Activated T-cell treated with anti-CD3 and anti-CD28 coated beads, Interleukin-2, amount 50 U/mL, for 24 hours (primary cell): Measurements from ENCODE around the gene MCAT.
"Not testable (repeated sequence)": the region's sequence is repeated elsewhere in the genome, so short reads cannot be mapped to it uniquely, and the experiment has no call there.

Experiments used
- DNase-seq: peaks from one replicate; pipeline ENCODE4 v3.0.0-alpha.2; 2020
- H3K27ac Mint-ChIP-seq: 2 replicates; pipeline ENCODE4 v1.8.0; 2020; ENCODE audit warnings: mild to moderate bottlenecking, mixed read lengths
- H3K27me3 Mint-ChIP-seq: 2 replicates; pipeline ENCODE4 v1.8.0; 2020; ENCODE audit warnings: mixed read lengths
- H3K36me3 Mint-ChIP-seq: 2 replicates; pipeline ENCODE4 v1.8.0; 2020; ENCODE audit warnings: low read depth, mixed read lengths
- H3K4me1 Mint-ChIP-seq: 2 replicates; pipeline ENCODE4 v1.8.0; 2020; ENCODE audit warnings: low read depth, mixed read lengths
- H3K4me3 Mint-ChIP-seq: 2 replicates; pipeline ENCODE4 v1.8.0; 2020; ENCODE audit warnings: mild to moderate bottlenecking, moderate library complexity, mixed read lengths
- H3K9me3 Mint-ChIP-seq: 2 replicates; pipeline ENCODE4 v1.8.0; 2020; ENCODE audit warnings: mixed read lengths

Gene MCAT

DNA sequence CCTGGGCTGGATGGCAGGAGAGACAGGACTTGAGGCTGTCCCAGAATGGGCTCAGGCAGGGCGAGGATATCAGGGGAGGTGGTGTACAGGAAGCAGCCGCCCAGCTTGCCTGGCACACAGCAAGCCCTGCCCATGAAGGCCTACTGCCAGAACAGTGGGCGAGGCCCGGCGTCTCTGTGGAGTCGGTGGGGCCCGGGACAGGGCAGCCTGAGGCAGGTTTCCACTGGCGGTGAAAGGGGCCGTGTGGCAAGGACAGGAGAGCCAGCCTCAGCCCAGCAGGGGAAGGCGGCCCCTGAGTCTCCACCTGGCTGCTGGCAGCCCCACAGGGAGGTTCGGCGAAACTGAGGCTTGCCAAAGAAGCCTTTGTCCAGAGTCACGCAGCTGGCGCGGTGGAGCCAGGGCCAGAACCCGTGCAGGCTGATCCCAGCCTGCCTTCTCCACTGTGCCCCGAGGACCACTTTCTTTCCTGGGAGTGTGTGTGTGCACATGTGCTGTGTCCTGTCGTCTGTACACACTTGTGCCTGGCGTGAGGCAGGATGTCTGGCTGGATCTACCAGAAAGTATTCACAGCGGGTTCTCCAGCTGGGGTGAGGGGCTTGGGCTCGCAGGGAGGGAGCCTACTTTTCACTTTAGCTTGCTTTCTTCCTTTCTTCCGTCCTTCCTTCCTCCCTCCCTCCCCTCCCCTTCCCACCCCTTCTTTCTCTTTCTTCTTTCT lies 9.3 kb upstream of the MCAT start:
- Mint-ChIP-seq H3K4me1 (peaks cover 33% of the 10 kb centered on the region), H3K36me3 (peaks cover 10% of the 10 kb centered on the region), H3K4me3 (peak overlapping the region; percentile 85), H3K27ac (peak overlapping the region; percentile 66), H3K9me3 (no peaks in the 10 kb centered on the region), H3K27me3 (no peaks in the 10 kb centered on the region)
- DNase-seq: peak; percentile 75

DNA sequence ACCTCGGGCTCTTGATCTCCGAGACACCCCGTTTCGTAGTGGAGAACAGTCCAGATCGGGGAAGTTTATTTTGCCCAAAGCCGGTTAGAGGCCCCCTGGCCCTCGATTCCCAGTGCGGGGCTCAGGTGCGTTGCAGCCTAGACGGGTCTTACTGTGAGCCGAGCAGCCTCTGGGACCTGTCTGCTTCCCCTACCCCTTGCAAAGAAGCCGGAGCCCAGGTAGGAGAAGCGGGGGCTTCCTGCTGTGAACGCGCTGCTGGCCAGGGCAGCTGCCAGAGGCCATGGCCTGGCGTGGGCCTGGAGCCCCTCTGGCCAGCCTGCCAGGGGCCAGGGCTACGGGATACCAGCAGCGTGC lies 8.8 kb upstream of the MCAT start:
- no peak for DNase-seq
- Mint-ChIP-seq H3K9me3 (no peaks in the 10 kb centered on the region), H3K4me3 (peak overlapping the region; percentile 85), H3K4me1 (peaks cover 38% of the 10 kb centered on the region), H3K36me3 (peaks cover 10% of the 10 kb centered on the region), H3K27me3 (no peaks in the 10 kb centered on the region), H3K27ac (peak overlapping the region; percentile 71)

DNA sequence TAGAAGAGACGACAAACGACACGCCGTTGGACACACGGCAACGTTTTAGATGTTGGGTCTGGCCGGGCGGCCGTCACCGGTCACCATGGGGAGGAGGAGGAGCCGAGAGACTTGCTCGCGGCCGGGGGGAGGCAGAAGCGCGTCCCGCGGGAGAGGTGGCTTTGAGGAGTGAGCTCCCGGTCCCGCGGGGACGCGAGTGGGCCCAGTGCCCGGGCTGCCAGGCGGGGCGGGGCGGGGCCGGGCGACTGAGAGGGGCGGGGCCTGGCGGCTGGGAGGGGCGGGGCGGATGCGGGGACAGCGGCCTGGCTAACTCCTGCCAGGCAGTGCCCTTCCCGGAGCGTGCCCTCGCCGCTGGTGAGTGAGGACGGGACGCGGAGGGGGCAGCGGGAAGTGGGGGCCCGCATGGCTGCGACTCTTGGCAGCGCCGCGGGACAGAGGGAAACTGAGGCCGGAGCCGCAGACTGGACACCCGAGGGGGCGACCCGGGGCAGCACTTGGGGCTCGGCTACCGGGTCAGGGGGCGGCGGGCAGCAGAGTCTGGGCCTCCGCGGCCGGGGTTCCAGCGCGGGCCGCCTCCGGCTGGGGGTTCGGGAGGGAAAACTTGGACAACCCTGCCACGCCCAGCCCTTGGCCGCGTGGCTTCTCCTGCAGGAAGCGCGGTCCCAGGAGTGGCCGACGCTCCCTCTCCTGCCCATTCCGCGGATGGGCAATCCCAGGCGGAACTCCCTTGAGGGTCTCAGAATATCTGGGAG lies 8.2 kb upstream of the MCAT start, which contains the start of gene TSPO:
Gene TSPO (plus strand): TSS at position 309 of the 752 bp plus-strand sequence. CDS start 7,680 bp downstream, outside the sequence.
- peak within 1 kb of the TSS; percentile 85 for H3K4me3 Mint-ChIP-seq
- peak; percentile 79 for DNase-seq
- peaks cover 39% of the 10 kb centered on the region for H3K4me1 Mint-ChIP-seq
- peaks cover 10% of the 10 kb centered on the region for H3K36me3 Mint-ChIP-seq
- no peaks in the 10 kb centered on the region for H3K27me3 Mint-ChIP-seq
- peak within 1 kb of the TSS; percentile 93 for H3K27ac Mint-ChIP-seq
- no peaks in the 10 kb centered on the region for H3K9me3 Mint-ChIP-seq

DNA sequence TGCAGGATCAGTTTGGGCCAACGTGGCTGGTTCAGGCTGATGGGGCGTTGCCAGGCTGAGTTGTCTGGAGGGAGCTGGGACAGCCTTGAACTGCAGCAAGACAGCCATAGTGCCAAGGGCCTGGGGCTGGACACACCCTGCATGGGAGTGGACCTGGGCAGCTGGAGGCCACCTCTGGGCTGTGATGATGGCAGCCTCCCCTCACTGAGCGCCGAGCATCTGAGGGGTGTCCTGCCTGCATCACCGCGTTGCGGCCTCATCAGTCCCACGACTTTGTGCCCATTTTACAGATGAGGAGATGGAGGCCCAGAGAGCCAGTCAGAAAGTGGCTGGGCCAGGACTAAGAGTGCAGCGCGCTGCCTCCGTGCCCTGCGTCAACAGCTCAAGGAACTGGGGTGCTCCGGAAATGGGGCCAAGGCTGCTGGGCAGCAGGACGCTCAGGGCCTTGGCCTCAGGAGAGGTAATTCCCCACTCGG lies 7.6 kb upstream of the MCAT start:
- Mint-ChIP-seq H3K36me3 (peaks cover 10% of the 10 kb centered on the region), H3K27me3 (no peaks in the 10 kb centered on the region), H3K4me1 (peaks cover 37% of the 10 kb centered on the region), H3K4me3 (peak overlapping the region; percentile 85), H3K9me3 (no peaks in the 10 kb centered on the region), H3K27ac (peak overlapping the region; percentile 93)
- DNase-seq: no peak

DNA sequence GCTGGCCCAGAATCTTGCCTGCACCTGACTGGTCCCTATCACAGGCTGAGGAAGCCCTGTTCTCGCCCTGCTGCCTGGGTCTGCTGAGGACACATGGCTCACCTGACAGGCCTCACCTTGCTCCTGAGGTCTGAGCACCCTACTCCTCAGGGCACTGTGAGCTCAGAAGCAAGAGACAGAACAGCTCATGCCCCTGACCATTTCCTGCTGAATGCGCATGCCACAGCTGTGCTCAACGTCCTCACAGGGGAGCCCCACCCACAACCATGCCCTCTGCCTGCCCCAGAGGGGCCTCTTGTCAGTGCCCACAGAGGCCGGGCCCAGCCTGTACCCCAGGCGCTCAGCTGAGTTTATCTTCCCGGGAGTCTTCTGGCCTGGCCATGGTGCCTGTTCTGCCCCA lies 5.4 kb upstream of the MCAT start:
- DNase-seq: no peak
- Mint-ChIP-seq H3K27ac (no peak overlapping the region), H3K4me1 (peaks cover 30% of the 10 kb centered on the region), H3K27me3 (no peaks in the 10 kb centered on the region), H3K36me3 (peaks cover 3% of the 10 kb centered on the region), H3K4me3 (no peak overlapping the region), H3K9me3 (no peaks in the 10 kb centered on the region)

DNA sequence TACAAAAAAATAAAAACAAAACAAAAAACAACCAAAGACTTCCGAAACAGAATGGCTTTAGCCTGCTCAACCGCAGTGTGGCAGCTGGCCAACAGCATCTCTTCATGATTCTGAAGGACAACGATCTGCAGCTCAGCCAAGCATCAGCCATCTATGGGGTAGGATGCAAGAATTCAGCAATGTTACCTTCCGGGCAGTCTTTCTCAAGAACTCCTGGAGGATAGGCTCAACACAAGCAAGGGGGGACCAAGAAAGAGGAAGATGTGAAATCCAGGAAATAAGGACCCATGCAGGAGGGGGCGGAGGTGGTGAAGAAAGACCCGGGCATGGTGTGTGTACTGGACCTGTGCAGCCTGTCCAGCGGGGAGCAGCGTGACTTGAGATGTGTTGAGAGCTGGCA lies 4.6 kb upstream of the MCAT start:
- H3K4me1 Mint-ChIP-seq: peaks cover 31% of the 10 kb centered on the region

DNA sequence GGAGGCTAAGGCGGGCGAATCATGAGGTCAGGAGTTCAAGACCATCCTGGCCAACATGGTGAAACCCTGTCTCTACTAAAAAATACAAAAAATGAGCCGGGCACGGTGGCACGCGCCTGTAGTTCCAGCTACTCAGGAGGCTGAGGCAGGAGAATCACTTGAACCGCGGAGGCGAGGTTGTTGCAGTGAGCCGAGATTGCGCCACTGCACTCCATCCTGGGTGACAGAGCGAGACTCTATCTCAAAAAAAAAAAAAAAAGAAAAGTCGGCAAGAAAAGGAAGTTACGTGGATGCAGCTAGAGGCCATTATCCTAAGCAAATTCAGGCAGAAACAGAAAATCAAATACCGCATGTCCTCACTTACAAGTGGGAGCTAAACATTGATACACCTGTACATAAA lies 3.1 kb upstream of the MCAT start:
- not testable (repeated sequence) for H3K36me3 Mint-ChIP-seq, H3K27ac Mint-ChIP-seq, DNase-seq, H3K4me3 Mint-ChIP-seq, H3K9me3 Mint-ChIP-seq, H3K27me3 Mint-ChIP-seq
- peaks cover 37% of the 10 kb centered on the region for H3K4me1 Mint-ChIP-seq

More for the DNA sequence above, 4.6 kb upstream of the MCAT start:
- no peak for DNase-seq
- peaks cover 4% of the 10 kb centered on the region for H3K36me3 Mint-ChIP-seq
- no peak overlapping the region for H3K4me3 Mint-ChIP-seq
- H3K9me3 Mint-ChIP-seq: no peaks in the 10 kb centered on the region
- H3K27ac Mint-ChIP-seq: peak overlapping the region; percentile 13
- no peaks in the 10 kb centered on the region for H3K27me3 Mint-ChIP-seq

DNA sequence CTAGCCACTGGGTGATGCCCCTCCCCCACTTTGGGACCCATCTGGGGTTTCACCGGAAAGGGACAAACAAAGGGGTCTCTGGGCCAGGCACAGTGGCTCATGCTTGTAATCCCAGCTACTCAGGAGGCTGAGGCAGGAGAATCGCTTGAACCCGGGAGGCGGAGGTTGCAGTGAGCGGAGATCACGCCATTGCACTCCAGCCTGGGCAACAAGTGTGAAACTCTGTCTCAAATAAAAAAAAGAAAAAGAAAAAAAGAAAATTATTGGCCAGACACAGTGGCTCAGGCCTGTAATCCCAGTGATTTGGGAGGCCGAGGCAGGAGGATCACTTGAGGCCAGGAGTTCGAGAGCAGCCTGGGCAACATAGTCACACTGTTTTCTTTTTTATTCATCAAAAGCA lies 2.2 kb upstream of the MCAT start:
- not testable (repeated sequence) for H3K27me3 Mint-ChIP-seq, H3K9me3 Mint-ChIP-seq, H3K4me3 Mint-ChIP-seq, H3K27ac Mint-ChIP-seq, DNase-seq
- peaks cover 19% of the 10 kb centered on the region for H3K36me3 Mint-ChIP-seq
- peaks cover 38% of the 10 kb centered on the region for H3K4me1 Mint-ChIP-seq

DNA sequence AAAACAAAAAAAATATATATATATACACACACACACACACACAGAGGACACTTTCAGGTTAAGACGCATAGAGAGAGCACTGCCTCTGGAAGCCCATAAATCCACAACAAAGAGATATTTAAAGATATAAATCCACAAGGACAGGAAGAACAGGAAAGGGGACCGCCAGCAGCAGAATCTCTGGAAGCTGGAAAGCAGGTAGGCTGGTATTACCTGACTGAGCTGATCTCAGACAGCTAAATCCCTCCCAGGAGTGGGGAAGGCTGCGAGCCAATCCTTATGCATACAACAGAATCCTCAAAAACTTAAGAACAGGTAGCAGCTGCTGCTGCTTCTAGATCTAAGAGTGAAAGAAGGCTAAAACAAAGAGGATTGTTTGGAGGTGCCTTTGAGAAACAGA lies 1.8 kb upstream of the MCAT start:
- peaks cover 23% of the 10 kb centered on the region for H3K36me3 Mint-ChIP-seq
- no peaks in the 10 kb centered on the region for H3K9me3 Mint-ChIP-seq
- H3K27ac Mint-ChIP-seq: no peak overlapping the region
- no peaks in the 10 kb centered on the region for H3K27me3 Mint-ChIP-seq
- peaks cover 38% of the 10 kb centered on the region for H3K4me1 Mint-ChIP-seq
- DNase-seq: no peak
- no peak overlapping the region for H3K4me3 Mint-ChIP-seq

DNA sequence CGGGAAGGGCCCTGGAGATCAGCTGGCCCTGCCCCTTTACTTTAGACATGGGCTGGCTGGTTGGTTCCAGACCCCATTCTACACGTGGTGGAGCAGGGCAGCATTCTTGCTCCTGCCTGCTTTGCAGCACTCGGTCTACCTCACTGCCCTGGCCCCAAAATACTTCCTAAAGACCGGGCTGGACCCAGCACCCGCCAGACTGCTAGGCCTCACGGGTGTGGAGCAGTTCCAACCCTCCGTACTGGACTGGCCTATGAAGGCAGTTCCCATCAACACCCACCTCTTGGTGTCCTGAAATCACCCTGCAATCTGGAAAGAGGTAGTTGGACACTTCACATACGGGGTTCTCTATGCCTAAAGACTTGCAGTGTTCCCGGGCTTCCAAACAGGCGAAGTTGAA lies 6.4 kb downstream of the MCAT start:
- Mint-ChIP-seq H3K4me1 (peaks cover 18% of the 10 kb centered on the region), H3K9me3 (no peaks in the 10 kb centered on the region), H3K36me3 (peaks cover 95% of the 10 kb centered on the region), H3K27ac (no peak overlapping the region), H3K27me3 (no peaks in the 10 kb centered on the region), H3K4me3 (no peak overlapping the region)
- no peak for DNase-seq

DNA sequence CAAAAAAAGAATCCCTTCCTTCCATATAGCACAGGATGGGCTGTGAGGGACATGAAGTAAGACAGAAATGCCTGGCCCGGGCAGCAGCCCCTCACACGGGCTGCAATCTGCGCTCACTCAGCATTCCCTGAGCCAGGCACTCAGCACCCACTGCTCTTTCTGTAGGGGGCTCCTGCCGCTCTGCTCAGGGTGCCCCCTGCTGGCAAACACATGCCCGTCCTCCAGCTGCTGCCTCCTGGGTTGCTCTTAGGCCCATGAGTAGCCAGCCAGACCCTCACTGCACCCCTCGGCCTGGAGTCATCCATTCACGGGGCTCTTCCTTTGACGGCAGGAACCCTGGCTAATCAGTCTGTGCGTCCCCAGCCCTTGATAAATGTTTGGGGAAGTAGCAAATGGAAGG lies 6.9 kb downstream of the MCAT start:
- peak; percentile 56 for DNase-seq
- no peaks in the 10 kb centered on the region for H3K27me3 Mint-ChIP-seq
- H3K36me3 Mint-ChIP-seq: peaks cover 97% of the 10 kb centered on the region
- no peak overlapping the region for H3K4me3 Mint-ChIP-seq
- H3K27ac Mint-ChIP-seq: no peak overlapping the region
- H3K4me1 Mint-ChIP-seq: peaks cover 14% of the 10 kb centered on the region
- H3K9me3 Mint-ChIP-seq: no peaks in the 10 kb centered on the region

DNA sequence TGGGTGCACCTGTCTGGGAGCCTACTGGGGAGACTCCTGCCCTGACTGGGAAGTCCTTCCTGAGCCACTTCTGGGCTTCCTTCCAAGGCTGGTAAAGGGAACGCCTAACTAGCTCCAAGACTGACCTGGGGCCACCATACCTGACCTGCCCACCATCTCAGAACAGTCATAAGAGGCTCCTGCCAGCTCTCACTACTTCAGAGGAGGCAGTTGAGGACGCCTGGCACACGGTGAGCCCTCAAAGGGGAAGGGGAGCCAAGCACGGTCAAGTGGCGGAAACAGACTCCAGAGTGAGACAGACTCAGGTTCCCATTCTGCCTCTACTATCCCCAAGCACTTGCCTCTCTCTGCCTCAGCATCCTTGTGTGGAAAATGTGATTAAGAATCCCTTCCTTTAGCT lies 7.6 kb downstream of the MCAT start:
- H3K4me1 Mint-ChIP-seq: peaks cover 7% of the 10 kb centered on the region
- H3K36me3 Mint-ChIP-seq: peaks cover 90% of the 10 kb centered on the region

DNA sequence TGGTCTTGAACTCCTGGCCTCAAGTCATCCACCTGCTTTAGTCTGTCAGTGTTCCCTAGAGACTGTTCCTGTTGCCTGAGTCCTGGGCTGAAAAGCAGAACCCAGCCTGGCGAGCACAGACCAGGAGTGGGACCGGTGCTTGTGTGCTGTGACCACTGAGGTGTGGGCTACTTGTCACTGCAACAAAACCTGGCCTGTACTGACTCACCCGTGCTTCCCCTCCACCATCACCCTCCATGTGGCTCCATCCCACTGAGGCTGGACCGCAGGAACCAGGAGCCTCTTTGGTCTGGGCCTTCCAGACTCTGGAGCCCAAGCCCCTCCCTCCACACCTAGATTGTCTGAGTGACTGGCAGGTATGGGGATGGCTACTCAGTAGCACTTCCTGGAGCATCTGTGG lies 8.6 kb downstream of the MCAT start:
- DNase-seq: no peak
- Mint-ChIP-seq H3K27ac (no peak overlapping the region), H3K4me3 (no peak overlapping the region), H3K9me3 (no peaks in the 10 kb centered on the region), H3K36me3 (peaks cover 82% of the 10 kb centered on the region), H3K27me3 (no peaks in the 10 kb centered on the region), H3K4me1 (peaks cover 5% of the 10 kb centered on the region)

More for the DNA sequence above, 7.6 kb downstream of the MCAT start:
- DNase-seq: no peak
- no peaks in the 10 kb centered on the region for H3K27me3 Mint-ChIP-seq
- no peak overlapping the region for H3K4me3 Mint-ChIP-seq
- H3K9me3 Mint-ChIP-seq: no peaks in the 10 kb centered on the region
- H3K27ac Mint-ChIP-seq: no peak overlapping the region

DNA sequence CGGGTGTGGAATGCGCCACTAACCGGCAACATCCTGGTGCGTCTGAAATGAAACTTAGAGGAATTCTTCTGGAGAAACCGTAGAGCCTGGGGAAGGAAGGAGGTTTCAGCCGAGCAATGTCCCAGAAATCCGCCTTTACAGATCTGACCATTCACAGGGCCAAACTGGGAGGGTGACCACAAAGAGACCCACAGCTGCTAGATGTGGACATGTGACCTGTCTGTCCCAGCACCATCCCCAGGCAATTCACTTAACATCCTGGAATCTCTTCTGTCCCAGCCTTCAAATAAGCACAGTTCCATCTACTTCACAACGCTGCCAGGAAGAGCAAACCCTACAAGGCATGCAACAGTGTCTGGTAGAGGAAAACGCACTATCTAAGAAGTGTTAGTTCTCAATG lies 9.8 kb downstream of the MCAT start:
- H3K4me3 Mint-ChIP-seq: no peak overlapping the region
- no peak overlapping the region for H3K27ac Mint-ChIP-seq
- H3K36me3 Mint-ChIP-seq: peaks cover 70% of the 10 kb centered on the region
- peaks cover 2% of the 10 kb centered on the region for H3K4me1 Mint-ChIP-seq
- H3K27me3 Mint-ChIP-seq: no peaks in the 10 kb centered on the region
- DNase-seq: no peak
- H3K9me3 Mint-ChIP-seq: no peaks in the 10 kb centered on the region
